Kidney epithelial cell (primary cell): ENCODE results near the gene DCXR. TPM values are rescaled to one million over a fixed set of nuclear protein-coding genes. Genes with fewer than 3 reads are reported as not detected.

ENCODE experiments used
- DNase-seq: peaks from one replicate; pipeline ENCODE4 v3.0.0-alpha.2; 2010; ENCODE audit warnings: low read depth
- H3K27me3 ChIP-seq: 2 replicates; pipeline ENCODE4 v1.6.0; 2011; ENCODE audit warnings: low read length; ENCODE audit not compliant: control insufficient read depth, insufficient read depth
- H3K36me3 ChIP-seq: 2 replicates; pipeline ENCODE4 v1.5.1; 2011; ENCODE audit warnings: low read length; ENCODE audit not compliant: control insufficient read depth, insufficient read depth
- H3K4me3 ChIP-seq: 2 replicates; pipeline ENCODE4 v1.5.1; 2011; ENCODE audit warnings: low read depth, mild to moderate bottlenecking, control low read depth, low read length
- total RNA-seq: library from RNA; depleted of rRNA; stranded (reverse); fragments of >200 nt; gene quantifications from 2 replicates; pipeline ENCODE4 v1.2.3, GENCODE V29; 2015
- TF ChIP-seq, protein P1 (sequence below): IDR thresholded peaks from 2 replicates; pipeline ENCODE4 v1.5.1; 2011; ENCODE audit warnings: mild to moderate bottlenecking, moderate library complexity, low read length, control low read depth, inconsistent platforms; ENCODE audit not compliant: insufficient read depth, poor library complexity, severe bottlenecking

The DCXR gene
- total RNA-seq, 1 donor from 2014 or later: 70.8 TPM

DNA sequence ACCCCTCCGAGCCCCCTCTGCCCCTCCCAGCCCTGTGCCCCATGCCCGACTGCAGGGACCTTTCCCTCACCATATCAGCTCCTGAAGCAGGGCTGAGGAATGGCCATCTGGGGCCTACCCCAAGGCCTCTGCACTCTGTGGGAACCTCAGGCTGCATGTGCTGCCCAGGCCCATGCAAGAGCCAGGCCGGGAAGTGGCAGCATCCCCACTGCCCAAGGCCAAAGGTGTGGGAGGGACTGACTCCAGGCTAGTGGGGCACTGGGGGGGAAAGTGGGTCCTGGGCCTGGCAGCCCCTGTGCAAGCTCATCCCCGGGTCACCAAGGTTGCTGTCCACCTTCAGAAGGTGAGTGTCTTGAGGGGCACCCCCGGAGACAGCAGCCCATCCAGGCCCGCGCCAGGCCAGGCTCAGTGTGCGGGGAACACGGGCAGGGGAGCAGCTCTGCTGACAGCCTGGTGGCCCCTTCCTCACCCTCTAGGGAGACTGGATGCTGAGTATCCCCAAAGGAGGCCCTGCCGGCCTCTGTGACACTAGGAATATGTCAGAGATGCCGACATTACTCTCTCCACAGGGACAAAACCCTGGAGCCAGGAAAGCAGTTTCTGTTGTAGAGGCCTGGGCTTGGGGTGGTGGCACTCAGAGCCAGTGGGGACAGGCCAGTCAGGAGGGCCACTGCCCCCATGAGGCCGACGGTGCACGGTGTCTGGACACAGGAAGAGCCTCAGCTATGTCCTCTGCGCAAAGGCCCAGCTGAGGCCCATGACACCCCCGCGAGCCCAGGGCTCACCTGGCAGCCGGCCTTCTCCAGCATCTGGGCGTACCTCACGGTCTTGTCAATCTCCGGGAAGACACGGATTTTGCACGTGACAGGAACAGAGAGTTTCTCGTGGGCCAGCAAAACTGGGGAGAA, 24.8 kb upstream of the DCXR start:
- no peak for DNase-seq
- Histone ChIP-seq H3K36me3 (no peaks in the 10 kb centered on the region), H3K27me3 (no peaks in the 10 kb centered on the region), H3K4me3 (no peak overlapping the region)
- TF ChIP-seq, protein P1, sequence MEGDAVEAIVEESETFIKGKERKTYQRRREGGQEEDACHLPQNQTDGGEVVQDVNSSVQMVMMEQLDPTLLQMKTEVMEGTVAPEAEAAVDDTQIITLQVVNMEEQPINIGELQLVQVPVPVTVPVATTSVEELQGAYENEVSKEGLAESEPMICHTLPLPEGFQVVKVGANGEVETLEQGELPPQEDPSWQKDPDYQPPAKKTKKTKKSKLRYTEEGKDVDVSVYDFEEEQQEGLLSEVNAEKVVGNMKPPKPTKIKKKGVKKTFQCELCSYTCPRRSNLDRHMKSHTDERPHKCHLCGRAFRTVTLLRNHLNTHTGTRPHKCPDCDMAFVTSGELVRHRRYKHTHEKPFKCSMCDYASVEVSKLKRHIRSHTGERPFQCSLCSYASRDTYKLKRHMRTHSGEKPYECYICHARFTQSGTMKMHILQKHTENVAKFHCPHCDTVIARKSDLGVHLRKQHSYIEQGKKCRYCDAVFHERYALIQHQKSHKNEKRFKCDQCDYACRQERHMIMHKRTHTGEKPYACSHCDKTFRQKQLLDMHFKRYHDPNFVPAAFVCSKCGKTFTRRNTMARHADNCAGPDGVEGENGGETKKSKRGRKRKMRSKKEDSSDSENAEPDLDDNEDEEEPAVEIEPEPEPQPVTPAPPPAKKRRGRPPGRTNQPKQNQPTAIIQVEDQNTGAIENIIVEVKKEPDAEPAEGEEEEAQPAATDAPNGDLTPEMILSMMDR: no peak

DNA sequence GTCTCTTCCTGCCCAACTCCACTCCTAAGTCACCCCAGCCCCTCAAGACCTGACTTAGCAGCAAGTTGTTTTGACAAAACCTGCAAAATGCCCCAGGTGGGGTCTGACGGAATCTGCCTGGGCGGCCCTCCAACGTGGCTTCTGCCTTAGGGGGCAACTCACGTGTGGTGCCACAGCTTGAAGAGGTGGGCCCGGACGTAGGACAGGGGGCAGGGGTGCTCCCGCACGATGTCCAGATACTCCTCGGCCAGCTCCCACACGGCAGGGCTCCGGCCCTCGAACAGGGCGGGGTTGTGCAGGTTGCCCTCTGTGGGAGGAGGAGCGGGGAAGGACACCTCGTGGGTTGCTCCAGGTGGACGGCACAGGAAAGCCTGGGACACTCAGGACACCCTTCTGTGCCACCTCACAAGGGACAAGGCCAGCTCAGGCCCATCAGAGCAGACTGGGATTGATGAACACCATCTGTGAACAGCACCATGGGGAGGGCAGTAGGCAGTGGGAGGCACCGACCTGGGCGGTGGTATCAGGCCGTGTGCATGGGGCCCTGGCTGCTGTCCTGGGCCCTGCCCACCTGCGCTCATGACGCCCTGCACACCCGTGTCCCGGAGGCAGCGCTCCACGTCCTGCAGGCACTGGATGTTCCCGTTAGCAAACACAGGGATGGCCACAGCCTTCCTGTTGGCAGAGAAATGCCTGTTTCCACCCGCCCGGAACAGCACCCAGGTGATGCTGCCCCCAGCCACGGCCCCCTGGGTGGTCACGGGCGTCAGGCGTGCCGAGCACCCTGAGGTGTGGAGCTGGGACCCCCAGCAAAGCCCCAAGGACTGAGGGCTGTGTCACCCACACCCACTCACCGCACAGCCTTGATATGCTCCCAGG, 23.8 kb upstream of the DCXR start:
- no peaks in the 10 kb centered on the region for H3K27me3 ChIP-seq
- H3K4me3 ChIP-seq: no peak overlapping the region
- TF ChIP-seq, protein P1: no peak
- H3K36me3 ChIP-seq: no peaks in the 10 kb centered on the region
- no peak for DNase-seq

DNA sequence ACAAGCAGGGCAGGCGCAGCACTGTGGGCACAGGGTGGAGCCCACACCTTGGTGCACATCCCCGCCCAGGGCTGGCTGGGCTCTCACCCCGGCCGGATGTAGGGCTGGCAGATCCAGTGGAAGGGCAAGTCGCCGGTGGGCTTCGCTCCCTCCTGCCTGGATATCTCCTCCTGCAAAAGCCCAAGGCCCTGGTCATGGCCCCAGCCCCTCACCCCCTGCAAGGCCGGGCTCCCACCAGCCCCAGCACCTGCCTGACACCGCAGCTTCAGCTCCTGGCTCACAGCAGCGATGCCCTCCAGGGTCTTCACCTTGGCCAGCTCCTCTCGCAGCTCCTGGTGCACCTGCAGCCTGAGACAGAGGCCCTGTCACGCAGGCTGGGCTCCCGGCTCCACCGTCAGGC, 23.1 kb upstream of the DCXR start:
- no peak for DNase-seq
- H3K27me3 ChIP-seq: no peaks in the 10 kb centered on the region
- no peak overlapping the region for H3K4me3 ChIP-seq
- no peaks in the 10 kb centered on the region for H3K36me3 ChIP-seq
- TF ChIP-seq, protein P1: no peak

DNA sequence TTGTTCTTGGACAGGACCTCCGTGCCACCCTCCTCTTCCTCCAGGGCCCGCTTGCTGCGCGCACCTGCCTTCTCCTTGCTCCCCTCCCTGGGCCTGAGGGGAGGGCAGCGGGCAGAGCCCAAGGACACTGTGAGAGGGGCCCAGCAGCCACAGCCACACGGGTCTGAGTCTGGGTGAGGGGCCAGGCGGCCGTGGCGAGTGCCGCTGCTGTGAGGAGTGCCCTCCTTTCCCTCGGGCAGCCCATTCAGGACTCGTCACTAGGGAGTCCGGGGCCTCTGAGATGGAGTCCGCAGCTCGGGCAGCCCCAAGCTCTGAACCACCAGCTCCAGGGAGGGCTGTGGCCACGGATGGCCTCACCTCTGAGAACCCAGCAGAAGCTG, 22.5 kb upstream of the DCXR start:
- no peak for DNase-seq
- Histone ChIP-seq H3K27me3 (no peaks in the 10 kb centered on the region), H3K36me3 (no peaks in the 10 kb centered on the region), H3K4me3 (no peak overlapping the region)
- TF ChIP-seq, protein P1: no peak

DNA sequence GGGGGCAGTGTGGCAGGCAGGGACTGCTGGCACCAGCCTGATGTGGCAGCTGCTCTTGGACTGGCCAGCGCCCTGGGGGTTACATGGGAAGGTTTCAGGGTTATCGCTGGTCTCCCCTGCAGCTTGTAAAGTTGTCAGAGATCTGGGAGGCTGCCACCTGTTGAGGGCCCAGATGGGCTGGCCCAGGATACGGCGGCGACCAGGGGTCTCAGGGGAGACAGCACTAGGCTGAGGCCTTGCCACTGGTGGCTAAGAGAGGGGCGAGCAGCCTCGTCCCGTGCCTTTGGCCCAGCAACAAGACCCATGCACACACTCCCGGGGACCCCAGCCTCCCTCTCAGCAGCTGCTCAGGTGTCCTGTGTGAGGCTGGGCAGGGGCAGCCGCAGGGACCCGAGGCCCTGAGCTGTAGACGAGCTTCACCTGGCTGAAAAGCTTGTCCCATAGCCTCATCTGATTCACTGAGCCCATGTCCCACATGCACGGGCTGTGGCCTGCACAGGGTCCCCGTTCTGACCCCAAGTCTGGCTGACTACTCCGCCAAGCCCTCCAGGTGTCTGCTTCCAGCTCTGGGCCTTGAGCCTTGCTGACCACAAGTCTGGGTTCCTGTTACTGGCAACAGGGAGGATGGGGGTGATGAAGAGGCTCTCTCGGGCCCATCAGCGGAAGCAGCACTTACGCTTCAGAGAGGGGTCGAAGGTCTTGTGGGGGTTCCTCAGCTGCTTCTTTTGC, 21.9 kb upstream of the DCXR start:
- no peak overlapping the region for H3K4me3 ChIP-seq
- TF ChIP-seq, protein P1: no peak
- no peaks in the 10 kb centered on the region for H3K36me3 ChIP-seq
- no peak for DNase-seq
- H3K27me3 ChIP-seq: no peaks in the 10 kb centered on the region
